HG02763 (cell line): ENCODE data around the gene DNAJB6.
A peak's percentile ranks its signal among the peaks of the same experiment; 100 is the strongest.

Experiments used
- ATAC-seq: cut with Tn5 transposase; IDR thresholded peaks from one replicate; pipeline ENCODE4 v1.9.1; 2021; ENCODE audit warnings: mild to moderate bottlenecking, moderate library complexity; ENCODE audit not compliant: unreplicated experiment

DNAJB6 gene

DNA sequence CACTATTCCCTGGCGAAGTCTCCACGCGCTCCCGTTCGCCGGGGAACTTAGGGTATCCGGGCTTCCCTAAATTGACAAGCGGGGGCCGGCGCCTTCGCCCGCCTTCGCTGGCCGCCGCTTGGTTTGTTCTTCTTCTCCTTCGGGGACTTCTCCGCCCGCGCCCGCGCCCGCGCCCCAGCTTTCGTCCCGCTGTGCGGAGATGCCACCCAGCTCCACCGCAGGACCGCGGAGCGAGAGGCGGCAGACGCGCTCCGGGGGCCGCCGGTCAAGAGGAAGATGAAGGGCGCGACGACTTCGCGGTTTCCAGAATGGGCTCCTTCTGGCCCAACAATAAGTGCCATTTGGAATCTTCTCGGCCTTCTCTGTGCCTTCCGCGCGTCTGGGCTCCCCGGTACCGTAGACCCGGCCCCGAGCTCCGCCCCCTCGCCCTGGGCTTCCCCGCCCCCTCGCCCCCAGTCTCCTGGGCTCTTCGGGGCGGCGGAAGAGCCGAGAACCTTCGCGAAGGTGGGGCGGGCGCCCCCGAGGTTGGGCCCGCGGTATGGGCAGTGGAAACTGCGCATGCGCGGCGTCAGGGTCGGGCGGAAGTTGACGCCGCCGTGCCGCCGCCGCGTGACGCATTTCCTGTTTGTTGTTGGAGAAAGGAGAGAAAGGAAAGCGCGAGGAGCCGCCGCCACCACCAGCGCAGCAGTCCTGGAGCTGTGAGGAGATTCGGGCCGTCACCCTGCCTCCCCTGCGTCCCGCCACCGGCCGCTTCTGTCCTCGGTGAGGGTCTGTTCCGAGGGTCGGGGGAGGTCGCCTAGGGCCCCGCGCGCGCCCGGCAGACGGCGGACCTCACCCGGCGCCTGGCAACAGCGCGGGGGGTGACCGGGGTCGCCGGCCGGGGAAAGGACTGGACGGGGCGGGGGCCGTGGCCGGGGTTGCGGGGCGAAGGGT, at the start of gene DNAJB6:
TSS of gene DNAJB6 (plus strand) at position 622 of the 933 bp plus-strand sequence. CDS start 21,569 bp downstream, outside the sequence.
- peak; percentile 79 for ATAC-seq

DNA sequence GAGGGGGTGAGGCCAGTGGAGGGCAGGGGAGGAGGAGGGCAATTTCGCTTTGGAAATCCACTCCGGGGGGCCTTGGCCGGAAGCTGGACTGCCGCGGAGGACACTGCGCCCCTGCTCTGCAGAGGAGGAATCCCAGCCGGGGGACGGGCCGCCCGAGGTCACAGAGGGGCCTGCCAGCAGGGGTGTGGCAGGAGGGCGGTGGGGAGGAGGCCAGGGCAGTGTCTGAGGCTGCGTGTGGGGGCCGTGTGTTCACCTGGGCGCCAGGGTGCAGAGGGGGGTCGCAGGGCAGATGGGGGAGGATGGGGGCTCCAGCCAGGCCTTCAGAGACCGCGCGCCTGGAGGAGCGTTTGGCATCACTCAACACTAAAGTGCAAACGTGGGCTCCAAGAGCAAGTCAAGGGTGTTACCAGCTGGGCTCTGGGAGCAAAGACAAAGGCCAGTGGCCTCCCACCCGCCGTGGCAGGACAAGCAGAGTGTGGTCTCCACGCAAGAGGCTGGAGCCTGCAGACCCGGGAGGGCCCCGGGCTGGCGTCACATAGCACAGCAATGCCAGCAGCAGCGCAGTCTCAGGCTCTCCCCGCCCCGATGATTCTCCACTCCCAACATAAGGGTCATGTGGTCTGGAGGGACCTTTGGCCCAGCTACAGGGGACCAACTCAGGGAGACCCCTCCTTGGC, 45.3 kb upstream of the DNAJB6 start:
- ATAC-seq: no peak

DNA sequence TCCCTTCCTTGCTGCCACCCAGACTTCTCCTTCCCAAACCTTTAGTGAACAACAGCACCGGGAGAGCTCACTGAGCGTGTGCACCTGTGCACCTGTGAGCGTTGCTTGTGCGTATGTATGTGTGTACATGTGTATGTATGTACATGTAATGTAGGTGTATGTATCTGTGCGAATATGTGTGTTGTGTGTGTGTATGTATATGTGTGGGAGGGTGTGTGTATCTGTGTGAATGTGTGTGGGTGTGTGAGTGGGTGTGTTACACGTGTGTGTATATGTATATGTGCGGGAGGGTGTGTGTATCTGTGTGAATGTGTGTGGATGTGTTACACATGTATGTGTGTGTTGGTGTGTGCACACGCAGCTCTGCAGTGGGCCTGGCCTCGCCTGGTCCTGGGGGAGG, 44.5 kb upstream of the DNAJB6 start:
- ATAC-seq: no peak

DNA sequence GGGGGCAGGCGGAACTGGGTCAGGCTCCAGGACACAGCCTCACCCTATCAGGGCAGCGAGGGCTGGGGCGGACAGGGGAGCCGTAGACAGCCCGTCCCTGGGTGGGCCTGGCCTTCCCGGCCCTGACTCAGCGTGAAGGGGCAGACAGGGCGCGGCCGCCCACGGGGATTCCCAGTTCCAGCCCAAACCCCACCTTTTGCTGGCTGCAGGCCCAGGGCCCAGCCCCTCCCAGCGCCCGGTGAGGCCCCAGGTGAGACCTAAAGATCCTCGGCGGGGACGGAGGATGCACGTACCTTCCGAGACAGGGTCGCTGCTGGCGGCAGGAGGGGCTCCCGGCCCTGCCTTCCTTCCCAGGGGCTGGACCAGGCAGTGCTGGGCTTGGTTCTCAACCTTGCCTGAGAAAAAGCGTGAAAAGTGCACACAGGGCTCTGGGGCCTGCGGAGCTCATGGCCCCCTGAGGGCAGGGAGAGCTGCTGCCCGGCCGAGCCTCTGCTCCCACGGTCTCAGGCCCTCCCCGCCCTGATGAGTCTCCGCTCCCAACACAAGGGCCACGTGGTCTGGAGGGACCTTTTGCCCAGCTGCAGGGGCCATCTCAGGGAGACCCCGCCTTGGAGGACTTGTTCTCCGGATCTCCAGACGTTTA, 43.9 kb upstream of the DNAJB6 start:
- no peak for ATAC-seq

DNA sequence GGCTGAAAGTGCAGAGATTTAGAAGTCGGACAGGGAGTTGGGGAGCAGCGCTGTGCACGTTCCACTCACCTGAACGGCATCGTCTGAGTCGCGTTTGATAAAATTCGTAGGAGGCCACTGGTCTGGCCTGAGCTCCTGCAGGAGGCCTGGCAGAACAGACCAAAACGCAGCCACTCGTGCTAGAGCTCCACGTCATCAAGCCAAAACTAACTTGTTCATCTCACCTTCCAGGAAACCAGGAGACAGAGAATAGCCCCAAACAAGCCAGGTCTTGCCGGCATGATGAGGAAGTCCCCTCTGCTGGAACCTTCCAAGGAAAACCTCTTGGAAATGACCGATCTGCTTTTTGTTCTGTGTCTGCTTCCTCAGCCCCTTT, 43.4 kb upstream of the DNAJB6 start:
- no peak for ATAC-seq

DNA sequence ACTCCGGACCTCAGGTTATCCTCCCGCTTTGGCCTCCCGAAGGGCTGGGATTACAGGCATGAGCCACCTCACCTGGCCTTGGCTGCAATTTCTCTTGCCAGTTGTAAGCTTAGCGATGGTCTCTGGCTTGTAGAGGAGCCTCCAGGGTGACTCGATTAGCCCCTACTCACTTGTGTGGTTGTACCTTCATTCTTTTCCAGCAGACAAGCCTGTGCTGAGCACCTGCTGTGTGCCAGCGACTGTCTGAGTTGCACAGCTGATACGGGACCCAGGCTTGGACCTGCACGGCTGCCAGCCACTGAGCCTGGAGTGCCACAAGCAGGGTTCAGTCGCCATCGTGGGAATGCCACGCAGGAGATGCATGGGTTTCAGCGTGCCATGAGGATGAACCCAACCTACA, 42.0 kb upstream of the DNAJB6 start:
- ATAC-seq: no peak

DNA sequence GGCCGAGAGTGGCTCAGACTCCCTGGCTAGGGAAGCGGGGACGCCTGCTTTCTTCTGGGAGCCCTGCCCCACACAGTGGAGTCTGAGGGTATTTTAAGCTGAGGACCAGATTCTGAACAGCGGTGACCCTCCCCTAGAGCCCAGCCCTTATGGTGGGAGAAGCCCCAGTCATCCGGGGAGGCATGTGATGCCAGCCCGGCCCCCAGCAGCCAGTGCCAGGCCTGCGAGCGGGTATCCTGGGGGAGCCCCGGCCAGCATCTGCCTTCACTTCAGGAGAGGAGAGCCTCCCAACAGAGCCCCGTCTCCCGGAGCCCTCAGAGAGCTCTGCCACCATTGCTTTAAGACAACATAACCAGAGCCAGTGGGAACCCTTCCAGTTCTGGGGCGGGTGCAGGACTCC, 41.5 kb upstream of the DNAJB6 start:
- ATAC-seq: no peak

DNA sequence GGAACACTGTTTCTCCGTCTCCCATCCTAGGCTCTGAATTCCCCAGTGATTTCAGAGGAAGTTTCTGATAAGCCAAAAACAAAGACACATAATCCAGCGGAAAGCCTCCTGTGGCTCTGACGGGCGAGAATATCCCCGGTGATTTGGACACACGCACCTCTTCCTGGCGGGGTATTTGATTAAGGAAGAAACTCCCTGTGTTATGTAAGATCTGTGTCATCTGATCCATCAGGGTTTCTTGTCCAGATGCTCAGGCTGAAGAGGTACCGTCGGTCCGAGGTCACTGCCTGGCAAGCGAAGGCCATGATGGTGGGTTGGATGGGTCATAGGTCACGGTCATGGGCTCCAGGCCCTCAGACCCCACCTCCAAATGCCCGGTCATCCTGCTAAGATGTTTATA, 39.6 kb upstream of the DNAJB6 start:
- ATAC-seq: no peak

DNA sequence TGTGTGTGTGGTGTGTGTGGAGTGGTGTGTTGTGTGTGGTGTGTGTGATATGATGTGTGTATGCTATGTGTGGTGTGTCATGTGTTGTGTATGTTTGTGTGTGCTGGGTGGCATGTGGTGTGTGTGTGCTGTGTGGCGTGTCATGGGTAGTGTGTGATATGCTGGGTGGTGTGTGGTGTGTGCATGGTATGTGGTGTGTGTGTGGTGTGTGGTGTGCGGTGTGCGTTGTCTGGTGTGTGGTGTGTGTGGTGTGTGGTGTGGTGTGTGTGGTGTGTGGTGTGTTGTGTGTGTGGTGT, 37.5 kb upstream of the DNAJB6 start:
- ATAC-seq: no peak

DNA sequence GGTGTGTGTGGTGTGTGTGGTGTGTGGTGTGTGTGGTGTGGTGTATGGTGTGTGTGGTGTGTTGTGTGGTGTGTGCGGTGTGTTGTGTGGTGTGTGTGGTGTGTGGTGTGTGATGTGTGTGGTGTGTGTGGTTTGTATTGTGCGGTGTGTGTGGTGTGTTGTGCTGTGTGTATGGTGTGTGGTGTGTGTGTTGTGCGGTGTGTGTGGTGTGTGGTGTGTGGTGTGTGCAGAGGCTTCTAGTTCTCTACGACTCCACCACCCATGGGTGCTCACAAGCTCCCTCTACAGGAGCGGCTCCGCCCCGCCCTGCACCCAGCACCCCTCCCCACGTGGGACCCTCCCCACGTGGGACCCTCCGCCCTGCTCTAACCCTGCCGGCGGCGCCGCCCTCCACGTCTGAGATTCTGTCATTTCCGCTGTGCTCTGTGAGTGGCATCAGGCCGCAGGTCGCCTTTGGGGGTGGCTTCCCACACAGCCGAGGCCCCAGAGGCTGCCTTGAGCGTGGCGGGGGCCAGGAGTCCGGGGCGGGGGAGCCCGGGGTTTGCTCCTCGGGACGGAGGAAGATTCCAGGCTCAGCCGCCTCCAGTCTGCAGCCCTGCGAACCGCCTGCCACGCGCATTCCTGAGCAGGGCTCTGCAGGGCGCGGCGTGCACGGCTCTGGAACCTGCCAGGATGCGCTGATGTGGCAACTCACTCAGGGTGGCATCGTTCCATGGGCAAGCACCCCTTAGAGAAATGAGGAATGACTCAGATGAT, 37.0 kb upstream of the DNAJB6 start:
- no peak for ATAC-seq

DNA sequence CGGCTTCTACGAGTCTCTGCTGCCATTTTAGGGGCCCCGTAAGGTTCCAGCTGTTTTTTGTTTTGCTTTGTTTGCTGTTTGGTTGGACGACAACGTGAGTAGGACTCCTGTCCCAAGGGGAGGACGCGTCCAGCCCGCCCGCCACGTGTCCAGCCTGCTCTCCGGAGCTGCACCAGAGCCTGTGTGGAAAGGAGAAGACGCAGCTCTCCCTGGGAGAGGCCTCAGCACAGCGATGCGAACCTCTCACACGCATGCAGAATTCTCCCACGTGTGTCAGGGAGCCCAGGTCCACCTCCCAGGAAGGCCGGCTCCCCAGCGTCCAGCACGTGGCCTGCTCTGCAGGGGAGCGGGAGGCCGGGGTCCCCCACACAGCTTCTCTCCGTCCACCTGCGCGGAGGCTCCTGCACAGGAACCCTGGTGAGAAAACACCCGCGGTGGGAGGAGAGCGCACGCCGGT, 36.4 kb upstream of the DNAJB6 start:
- ATAC-seq: no peak

DNA sequence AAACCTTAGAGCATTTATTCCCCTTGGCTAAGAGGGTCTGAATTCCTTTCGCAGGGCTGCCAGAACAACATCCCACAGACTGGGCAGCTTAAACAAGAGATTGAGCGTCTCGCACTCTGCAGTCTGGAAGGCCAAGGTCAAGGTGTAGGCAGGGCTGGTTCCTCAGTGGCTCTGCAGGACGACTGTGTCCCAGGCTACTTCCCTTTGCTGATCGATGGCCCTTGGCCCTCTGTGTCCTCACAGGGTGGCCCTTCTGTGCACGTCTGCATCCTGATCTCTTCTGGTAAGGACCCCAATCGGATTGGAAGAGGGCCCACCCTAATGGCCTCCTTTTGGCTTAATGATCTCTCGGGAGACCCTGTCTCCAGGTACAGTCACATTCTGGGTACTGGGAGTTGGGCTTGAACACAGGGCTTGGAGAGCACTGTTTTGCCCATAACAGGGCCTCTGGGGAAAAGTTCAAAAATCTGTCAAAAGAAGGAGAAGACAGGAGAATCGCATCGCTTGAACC, 35.1 kb upstream of the DNAJB6 start:
- no peak for ATAC-seq

DNA sequence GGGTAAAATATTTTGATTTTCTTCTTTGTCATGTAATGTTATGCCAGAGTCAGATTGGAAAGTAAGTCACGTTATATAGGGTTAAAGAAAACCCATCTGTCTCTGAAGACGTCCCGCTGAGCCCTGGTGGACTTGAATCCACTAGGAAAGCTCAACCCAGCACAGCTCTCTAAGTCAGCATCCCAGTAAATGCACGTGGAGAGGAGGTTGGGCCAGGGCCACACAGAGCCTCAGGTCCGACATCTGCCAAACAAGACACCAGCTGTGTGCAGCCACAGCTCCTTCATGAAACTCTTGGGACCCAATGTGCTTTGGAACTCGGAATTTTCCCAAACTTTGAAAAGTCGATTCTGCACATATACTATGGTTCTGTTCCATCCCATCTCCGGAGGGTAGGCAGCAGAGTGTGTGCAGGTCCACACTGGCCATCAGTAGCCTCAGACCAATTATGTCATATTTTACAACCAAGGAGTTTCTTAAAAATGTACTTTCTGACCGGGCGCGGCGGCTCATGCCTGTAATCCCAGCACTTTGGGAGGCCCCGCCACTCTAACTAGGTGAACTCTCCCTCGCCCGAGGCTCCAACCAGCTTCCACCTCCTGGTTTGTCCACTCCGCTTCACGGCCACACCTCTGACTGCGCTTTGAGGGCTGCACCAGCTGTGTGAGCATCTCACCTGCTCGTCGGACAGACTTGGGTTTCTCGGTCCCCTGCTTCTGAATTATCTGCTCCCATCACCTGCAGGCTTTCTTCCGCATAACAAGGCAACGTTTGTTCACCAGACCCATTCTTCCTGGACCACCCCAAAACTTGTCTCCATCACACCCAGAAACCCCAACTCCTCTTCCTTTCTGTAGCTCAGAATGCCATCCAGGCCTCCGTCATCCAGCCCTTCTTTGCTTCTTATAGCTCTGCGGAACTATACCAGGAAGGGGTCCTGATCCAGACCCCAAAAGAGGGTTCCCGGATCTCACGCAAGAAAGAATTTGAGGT, 29.7 kb upstream of the DNAJB6 start:
- no peak for ATAC-seq

DNA sequence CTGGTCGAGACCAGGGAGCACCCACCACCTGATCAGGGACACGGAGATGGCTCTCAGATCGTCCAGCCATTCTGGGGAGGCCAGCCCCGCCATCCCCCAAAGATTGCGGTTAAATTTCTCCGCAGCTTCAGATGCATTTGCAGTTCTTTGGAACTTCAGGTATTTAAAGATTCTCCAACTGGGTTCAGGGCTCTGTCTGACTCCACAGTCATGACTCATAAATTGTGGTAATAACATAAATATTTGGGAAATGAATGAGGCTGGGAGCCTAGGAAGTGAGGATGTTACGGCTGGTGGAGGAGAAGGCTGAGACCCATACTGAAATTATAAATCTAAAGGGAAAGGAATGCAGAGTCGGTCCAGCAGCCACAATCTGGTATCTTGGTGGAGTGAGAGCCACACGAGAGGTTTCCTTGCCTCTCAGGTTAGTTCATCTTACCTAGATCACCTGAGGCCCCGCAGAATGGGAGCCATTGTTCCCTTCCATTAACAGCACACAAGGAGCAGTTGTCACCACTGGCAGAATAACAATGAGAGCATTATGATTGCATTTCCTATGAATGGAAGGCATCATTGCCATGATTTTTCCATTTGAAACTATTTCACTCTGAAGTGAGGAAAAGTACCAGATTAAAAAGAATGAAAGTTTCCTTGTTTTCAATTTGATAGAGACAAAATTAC, 26.7 kb upstream of the DNAJB6 start:
- ATAC-seq: no peak

DNA sequence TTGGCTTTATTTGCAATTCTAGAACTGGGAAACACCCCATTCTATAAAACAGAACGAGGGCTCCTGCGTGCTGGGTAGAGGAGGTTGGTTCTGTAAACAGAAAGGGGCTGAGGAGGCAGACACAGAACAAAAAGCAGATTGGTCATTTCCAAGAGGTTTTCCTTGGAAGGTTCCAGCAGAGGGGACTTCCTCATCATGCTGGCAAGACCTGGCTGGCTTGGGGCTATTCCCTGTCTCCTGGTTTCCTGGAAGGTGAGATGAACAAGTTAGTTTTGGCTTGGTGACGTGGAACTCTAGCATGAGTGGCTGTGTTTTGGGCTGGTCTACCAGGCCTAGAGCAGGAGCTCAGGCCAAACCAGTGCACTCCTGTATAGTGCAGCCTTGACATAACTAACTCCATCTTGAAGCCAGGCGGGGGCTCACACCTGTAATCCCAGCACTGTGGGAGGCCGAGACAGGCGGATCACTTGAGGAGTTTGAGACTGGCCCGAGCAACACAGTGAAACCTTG, 26.1 kb upstream of the DNAJB6 start:
- ATAC-seq: no peak

DNA sequence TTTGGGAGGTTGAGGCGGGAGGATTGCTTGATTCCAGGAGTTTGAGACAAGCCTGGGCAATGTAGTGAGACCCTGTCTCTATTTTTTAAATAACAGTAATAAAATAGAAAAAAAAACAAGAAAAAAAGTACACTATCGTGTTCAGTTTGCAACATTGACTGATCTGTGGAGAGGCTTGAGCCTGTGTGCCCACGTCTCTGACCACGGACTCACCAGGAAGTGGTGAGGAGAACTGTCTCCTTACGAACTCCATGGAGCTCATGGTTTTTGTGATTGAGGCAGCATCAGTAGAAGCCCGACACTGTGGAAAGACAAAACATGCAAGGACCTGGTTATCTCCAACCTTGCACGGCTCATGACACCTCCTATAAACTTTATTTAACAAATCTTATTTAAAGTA, 23.9 kb upstream of the DNAJB6 start:
- no peak for ATAC-seq

DNA sequence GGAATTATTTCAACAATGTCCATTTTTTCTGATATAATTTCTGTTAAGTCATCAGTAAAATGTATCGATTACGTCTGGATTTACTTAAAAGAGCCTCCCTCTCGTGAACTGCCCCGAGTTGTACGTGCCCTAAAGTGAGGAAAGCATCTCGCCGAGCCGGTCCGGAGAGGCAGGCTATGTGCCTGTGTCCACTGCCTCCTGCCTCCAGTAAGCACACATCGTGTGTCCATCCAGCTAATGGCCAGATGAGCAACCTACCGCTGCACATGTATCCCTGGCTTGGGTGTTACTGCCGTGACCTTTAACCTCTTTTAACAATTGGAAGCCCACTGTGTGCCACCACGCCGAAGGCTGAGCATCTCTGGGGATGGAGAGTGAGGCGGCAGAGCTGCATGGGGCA, 23.2 kb upstream of the DNAJB6 start:
- no peak for ATAC-seq

DNA sequence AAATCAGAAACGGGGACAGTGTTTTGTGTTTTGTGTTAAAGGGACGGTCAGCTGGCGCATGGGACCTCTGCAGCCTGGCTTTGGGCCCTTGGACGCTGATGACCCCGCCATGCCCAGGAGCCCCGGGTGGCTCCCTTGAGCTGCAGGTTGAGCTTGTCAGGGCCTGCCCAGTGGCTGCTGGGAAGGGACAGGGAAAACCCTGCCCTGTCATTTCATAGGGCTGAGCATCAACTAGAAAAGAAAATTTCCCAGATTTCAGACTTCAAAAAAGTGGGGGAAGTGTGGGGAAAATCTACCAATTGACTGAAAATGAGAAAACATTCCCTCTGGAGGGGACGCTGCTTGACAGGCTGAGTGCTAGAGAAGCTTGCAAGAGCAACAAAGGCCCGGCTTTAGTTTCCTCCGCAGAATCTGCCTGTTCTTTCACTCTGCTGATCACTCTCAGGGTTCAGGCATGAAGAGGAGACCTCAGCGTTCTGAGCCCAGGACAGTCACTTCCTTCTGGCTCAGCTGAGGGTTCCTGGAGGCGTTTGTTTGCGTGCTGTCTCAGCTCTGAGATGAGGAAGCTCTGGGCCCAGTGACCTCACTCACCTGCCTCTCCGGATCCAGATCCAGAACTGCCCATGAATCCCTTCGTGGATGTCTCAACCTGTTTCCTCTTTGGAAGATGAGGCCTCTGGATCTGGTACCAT, 18.6 kb upstream of the DNAJB6 start:
- ATAC-seq: peak; percentile 82
